HG03439 (cell line): ENCODE data around the gene UTP11.

Experiments used
- ATAC-seq: cut with Tn5 transposase; IDR thresholded peaks from one replicate; pipeline ENCODE4 v1.9.1; 2021; ENCODE audit warnings: mild to moderate bottlenecking, moderate library complexity; ENCODE audit not compliant: unreplicated experiment

Gene UTP11

GRCh38 chr1:38068220-38068979 lies 55.9 kb downstream of the UTP11 start:
- ATAC-seq: no peak

GRCh38 chr1:38068980-38069340 lies 56.4 kb downstream of the UTP11 start:
- ATAC-seq: no peak

GRCh38 chr1:38071312-38072256 lies 59.0 kb downstream of the UTP11 start:
- no peak for ATAC-seq

GRCh38 chr1:38072858-38073257 lies 60.3 kb downstream of the UTP11 start:
- no peak for ATAC-seq

GRCh38 chr1:38073534-38074301 lies 61.2 kb downstream of the UTP11 start:
- no peak for ATAC-seq

GRCh38 chr1:38074302-38074677 lies 61.8 kb downstream of the UTP11 start:
- no peak for ATAC-seq
